Body of pancreas (tissue), 4 donors: ENCODE data around the gene CLDN24. TPM values are rescaled to one million over a fixed set of nuclear protein-coding genes. Genes with fewer than 3 reads are reported as not detected.
A peak's percentile ranks its signal among the peaks of the same experiment; 100 is the strongest.

Experiments
- ATAC-seq: fragments of 150-250 bp; one replicate; pipeline ENCODE4 v1.9.1; 2016
- DNase-seq, 4 donors: peaks; one replicate each; pipeline ENCODE4 v3.0.0-alpha.2; 2019
- H3K27ac ChIP-seq, 4 donors: fragments of 200-600 bp; sonication (generic); 1 replicate in 3 of 4; 2 replicates in 1 of 4; pipeline versions ENCODE4 v1.5.1 to v1.6.1; 2016 to 2019; ENCODE audit warnings: mild to moderate bottlenecking in 1 of 4, mixed read lengths in 1 of 4, moderate library complexity in 1 of 4
- H3K27me3 ChIP-seq, 2 donors: fragments of 200-600 bp; sonication (generic); one replicate each; pipeline ENCODE4 v1.6.0; 2016; ENCODE audit warnings: mild to moderate bottlenecking in 1 of 2
- H3K36me3 ChIP-seq, 2 donors: fragments of 200-600 bp; sonication (generic); replicated peaks in 1 of 2; 2 replicates each; pipeline ENCODE4 v1.5.1; 2016; ENCODE audit warnings: low read depth in 2 of 2; ENCODE audit not compliant: insufficient read depth in 1 of 2
- H3K4me1 ChIP-seq: fragments of 200-600 bp; sonication (generic); one replicate; pipeline ENCODE4 v1.6.0; 2016
- H3K4me3 ChIP-seq, 2 donors: fragments of 200-600 bp; sonication (generic); 1 replicate in 1 of 2; 2 replicates in 1 of 2; pipeline ENCODE4 v1.5.1; 2016 to 2019
- H3K9me3 ChIP-seq, 3 donors: fragments of 200-600 bp; sonication (generic); 1 replicate in 2 of 3; 2 replicates in 1 of 3; pipeline ENCODE4 v1.5.1; 2016
- CTCF ChIP-seq, 7 experiments: fragments of 450-650 bp in 4 of 7; fragments of 200-600 bp in 3 of 7; sonication (generic) in 3 of 7; IDR thresholded peaks; one replicate each; pipeline ENCODE4 v1.5.1; 2016 to 2019; ENCODE audit warnings: antibody characterized with exemption in 7 of 7
- POLR2A ChIP-seq, 3 donors: fragments of 450-650 bp; IDR thresholded peaks; one replicate each; pipeline ENCODE4 v1.6.1; 2016; ENCODE audit warnings: antibody characterized with exemption in 3 of 3, mild to moderate bottlenecking in 2 of 3
- WGBS, 2 donors: methylation state at CpG; one replicate each; pipeline ENCODE4 v1.1.5; 2017; 5-methylcytosine and 5-hydroxymethylcytosine counted together
- intact Hi-C: fragments of 100-400 bp; cut with DNase I; formaldehyde crosslinking; loops from one replicate; pipeline ENCODE4 v1.15.1; 2023
- total RNA-seq, 2 donors: library from RNA; depleted of rRNA; stranded (reverse); fragments of >200 nt; gene quantifications; one replicate each; pipeline ENCODE4 v1.1.0, GENCODE V29; 2016

CLDN24 gene
- total RNA-seq, 2 donors from 2014 or later: not detected

DNA sequence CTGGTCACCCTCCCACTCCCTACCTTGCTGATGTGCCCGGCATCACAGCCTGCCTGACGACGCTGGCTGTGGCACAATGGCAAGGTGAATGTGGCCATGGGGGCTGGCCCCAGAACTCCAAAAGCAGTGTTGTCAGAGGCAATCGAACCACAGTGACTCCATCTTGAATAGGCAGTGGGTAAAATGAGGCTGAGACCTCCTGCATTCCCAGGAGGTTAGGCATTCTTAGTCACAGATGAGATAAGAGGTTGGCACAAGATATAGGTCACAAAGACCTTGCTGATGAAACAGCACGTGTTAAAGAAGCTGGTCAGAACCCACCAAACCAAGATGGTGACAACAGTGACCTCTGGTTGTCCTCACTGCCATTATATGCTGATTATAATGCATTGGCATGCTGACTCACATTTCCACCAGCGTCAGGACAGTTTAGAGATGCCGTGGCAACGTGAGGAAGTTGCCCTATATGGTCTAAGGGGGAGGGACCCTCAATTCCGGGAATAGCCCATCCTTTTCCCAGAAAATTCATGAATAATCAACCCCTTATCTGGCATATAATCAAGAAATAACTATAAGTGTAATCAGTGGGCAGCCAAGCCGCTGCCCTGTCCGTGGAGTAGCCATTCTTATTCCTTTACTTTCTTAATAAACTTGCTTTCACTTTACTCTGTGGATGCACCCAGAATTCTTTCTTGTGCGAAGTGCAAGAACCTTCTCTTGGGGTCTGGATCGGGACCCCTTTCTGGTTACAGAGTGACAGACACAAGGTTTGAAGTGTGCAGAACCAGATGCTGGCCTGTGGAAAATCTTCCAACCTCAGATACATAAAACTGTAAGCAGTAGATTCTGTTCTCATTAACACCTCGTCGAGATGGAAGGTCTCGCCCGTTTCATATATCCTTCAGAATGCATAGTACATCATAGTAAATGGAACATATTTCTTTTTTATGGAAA lies 26.8 kb upstream of the CLDN24 start:
- no peaks in the 10 kb centered on the region for H3K9me3 ChIP-seq
- no peaks in the 10 kb centered on the region for H3K27me3 ChIP-seq
- TF ChIP-seq CTCF (IDR thresholded peaks at IDR 0.05) (no peak), POLR2A (IDR thresholded peaks at IDR 0.05) (no peak)
- DNase-seq (peak in 1 of 4 donors; percentile 40), ATAC-seq (no peak)
- intact Hi-C loops: no loop called here
- no peaks in the 10 kb centered on the region for H3K4me1 ChIP-seq
- WGBS, 2 donors: 68 to 75% methylated on average over 16 to 17 of the region's 17 CpGs
- no peak overlapping the region for H3K27ac ChIP-seq
- no peaks in the 10 kb centered on the region for H3K36me3 ChIP-seq
- no peak overlapping the region for H3K4me3 ChIP-seq

DNA sequence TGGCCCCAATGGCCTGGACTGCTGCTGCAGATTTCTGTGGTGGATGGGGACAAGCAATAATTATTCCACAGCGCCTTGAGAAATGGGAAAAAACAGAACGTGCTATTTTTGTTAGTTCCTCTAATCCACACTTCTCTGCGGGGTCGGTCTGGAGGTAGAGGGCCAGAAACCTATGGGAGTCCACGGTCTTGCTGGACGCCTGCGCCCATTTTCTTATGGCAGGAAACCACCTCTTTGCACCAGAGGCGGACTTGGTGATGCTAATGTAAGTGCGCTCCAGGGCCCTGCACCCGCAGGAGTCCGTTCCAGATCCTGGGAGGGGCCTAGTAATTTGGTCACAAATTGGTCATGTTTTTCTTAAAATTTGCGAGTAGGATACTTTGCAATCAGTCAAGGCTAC lies 25.9 kb upstream of the CLDN24 start:
- no peak for TF ChIP-seq CTCF (IDR thresholded peaks at IDR 0.05)
- TF ChIP-seq POLR2A (IDR thresholded peaks at IDR 0.05): no peak
- Histone ChIP-seq H3K27me3 (no peaks in the 10 kb centered on the region), H3K27ac (no peak overlapping the region), H3K36me3 (no peaks in the 10 kb centered on the region), H3K4me1 (peaks cover 1% of the 10 kb centered on the region), H3K4me3 (no peak overlapping the region), H3K9me3 (no peaks in the 10 kb centered on the region)
- intact Hi-C loops: no loop called here
- 82 to 85% methylated on average over 10 to 12 of the region's 12 CpGs for WGBS, 2 donors
- ATAC-seq (no peak), DNase-seq (no peak)

- no peaks in the 10 kb centered on the region for H3K36me3 ChIP-seq
- no peak overlapping the region for H3K27ac ChIP-seq
- no peaks in the 10 kb centered on the region for H3K27me3 ChIP-seq
- DNase-seq: no peak
- WGBS, 2 donors: 75 to 76% methylated on average over 4 of the region's 4 CpGs
- no peak for ATAC-seq
- intact Hi-C loops: no loop called here
- no peak overlapping the region for H3K4me3 ChIP-seq
- TF ChIP-seq POLR2A (IDR thresholded peaks at IDR 0.05): no peak
- TF ChIP-seq CTCF (IDR thresholded peaks at IDR 0.05): no peak
- no peaks in the 10 kb centered on the region for H3K9me3 ChIP-seq
- peaks cover 6% of the 10 kb centered on the region for H3K4me1 ChIP-seq
Observed at GRCh38 chr4:183347566-183347965, 25.3 kb upstream of the CLDN24 start.

GRCh38 chr4:183347146-183347545 lies 24.9 kb upstream of the CLDN24 start:
- WGBS, 2 donors: 72 to 77% methylated on average over 8 of the region's 8 CpGs
- intact Hi-C loops: no loop called here
- Histone ChIP-seq H3K27me3 (no peaks in the 10 kb centered on the region), H3K4me1 (peaks cover 6% of the 10 kb centered on the region), H3K9me3 (no peaks in the 10 kb centered on the region), H3K4me3 (no peak overlapping the region), H3K27ac (no peak overlapping the region), H3K36me3 (no peaks in the 10 kb centered on the region)
- TF ChIP-seq POLR2A (IDR thresholded peaks at IDR 0.05): no peak
- ATAC-seq (no peak), DNase-seq (no peak)

DNA sequence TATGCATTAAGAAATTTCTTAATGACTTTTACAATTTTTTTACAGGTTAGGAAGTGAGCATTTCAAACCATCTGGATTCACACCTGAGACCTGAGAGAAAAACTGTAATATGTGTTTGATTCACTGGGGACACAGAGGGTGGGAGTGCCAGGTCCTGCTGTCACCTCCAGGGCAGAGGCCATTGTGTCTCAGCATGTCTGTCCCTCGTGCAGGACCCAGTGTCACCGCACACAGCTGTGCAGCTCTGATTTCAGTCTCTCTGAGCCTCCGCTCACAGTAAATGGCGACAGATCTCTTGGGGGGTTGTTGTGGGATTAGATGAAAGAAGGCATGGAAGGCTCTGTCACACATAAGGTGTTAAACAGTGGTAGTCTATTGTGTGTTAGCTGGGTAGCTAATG lies 23.0 kb upstream of the CLDN24 start:
- intact Hi-C loops: no loop called here
- no peak overlapping the region for H3K4me3 ChIP-seq
- TF ChIP-seq POLR2A (IDR thresholded peaks at IDR 0.05) (no peak), CTCF (IDR thresholded peaks at IDR 0.05) (no peak)
- H3K36me3 ChIP-seq: no peaks in the 10 kb centered on the region
- no peaks in the 10 kb centered on the region for H3K27me3 ChIP-seq
- no peaks in the 10 kb centered on the region for H3K9me3 ChIP-seq
- DNase-seq (no peak), ATAC-seq (no peak)
- no peak overlapping the region for H3K27ac ChIP-seq
- peaks cover 6% of the 10 kb centered on the region for H3K4me1 ChIP-seq
- 86 to 89% methylated on average over 4 of the region's 4 CpGs for WGBS, 2 donors
